Measurements from ENCODE around the gene GRHPR. TPM values are rescaled to one million over a fixed set of nuclear protein-coding genes. Genes with fewer than 3 reads are reported as not detected.

Gene GRHPR
- total RNA-seq, 1 donor from 2014 or later: 88.1 TPM

GRCh38 chr9:37447111-37447510 lies 24.6 kb downstream of the GRHPR start:
- FAIRE-seq (no peak), DNase-seq (ENCODE audit: low read depth) (no peak)
- Histone ChIP-seq H3K27me3 (ENCODE audit: insufficient read depth, low read length) (no peaks in the 10 kb centered on the region), H3K9ac (ENCODE audit: low read length) (no peak overlapping the region), H3K79me2 (ENCODE audit: insufficient read depth, low read length) (peaks cover 72% of the 10 kb centered on the region), H3K4me1 (ENCODE audit: insufficient read depth, low read length) (no peaks in the 10 kb centered on the region), H3K27ac (ENCODE audit: low read depth, low read length) (no peak overlapping the region), H2AFZ (ENCODE audit: low read depth, low read length) (no peak overlapping the region), H4K20me1 (ENCODE audit: insufficient read depth, low read length) (peaks cover 66% of the 10 kb centered on the region), H3K4me3 (ENCODE audit: insufficient read depth, low read depth, low read length) (no peak overlapping the region), H3K36me3 (ENCODE audit: insufficient read depth, low read length) (peaks cover 4% of the 10 kb centered on the region), H3K4me2 (ENCODE audit: low read length) (no peak overlapping the region), H3K9me3 (ENCODE audit: insufficient read depth, low read depth, low read length) (no peaks in the 10 kb centered on the region)
- Mint-ChIP-seq H3K4me1 (ENCODE audit: low read depth, unreplicated experiment) (peaks cover 25% of the 10 kb centered on the region), H3K36me3 (ENCODE audit: low read depth, unreplicated experiment) (peaks cover 11% of the 10 kb centered on the region), H3K4me3 (ENCODE audit: unreplicated experiment) (no peak overlapping the region), H3K27ac (ENCODE audit: unreplicated experiment) (no peak overlapping the region), H3K27me3 (ENCODE audit: low read depth, unreplicated experiment) (no peaks in the 10 kb centered on the region), H3K9me3 (ENCODE audit: unreplicated experiment) (no peaks in the 10 kb centered on the region)
- TF ChIP-seq EZH2 (IDR thresholded peaks at IDR 0.05; ENCODE audit: insufficient read depth, low read length) (no peak), CTCF (IDR thresholded peaks at IDR 0.05; ENCODE audit: insufficient read depth, low read depth, low read length) (no peak)

GRCh38 chr9:37449862-37450632 lies 27.6 kb downstream of the GRHPR start:
- H3K27me3 Mint-ChIP-seq (ENCODE audit: low read depth, unreplicated experiment): no peaks in the 10 kb centered on the region
- H3K4me1 Mint-ChIP-seq (ENCODE audit: low read depth, unreplicated experiment): peaks cover 23% of the 10 kb centered on the region
- H3K36me3 Mint-ChIP-seq (ENCODE audit: low read depth, unreplicated experiment): peaks cover 16% of the 10 kb centered on the region
- Histone ChIP-seq H3K4me2 (ENCODE audit: low read length) (no peak overlapping the region), H2AFZ (ENCODE audit: low read depth, low read length) (no peak overlapping the region), H3K79me2 (ENCODE audit: insufficient read depth, low read length) (peaks cover 85% of the 10 kb centered on the region), H3K9me3 (ENCODE audit: insufficient read depth, low read depth, low read length) (no peaks in the 10 kb centered on the region), H3K4me1 (ENCODE audit: insufficient read depth, low read length) (no peaks in the 10 kb centered on the region), H3K27ac (ENCODE audit: low read depth, low read length) (no peak overlapping the region), H3K4me3 (ENCODE audit: insufficient read depth, low read depth, low read length) (no peak overlapping the region), H3K9ac (ENCODE audit: low read length) (no peak overlapping the region), H4K20me1 (ENCODE audit: insufficient read depth, low read length) (peaks cover 67% of the 10 kb centered on the region), H3K36me3 (ENCODE audit: insufficient read depth, low read length) (no peaks in the 10 kb centered on the region), H3K27me3 (ENCODE audit: insufficient read depth, low read length) (no peaks in the 10 kb centered on the region)
- no peak for TF ChIP-seq EZH2 (IDR thresholded peaks at IDR 0.05; ENCODE audit: insufficient read depth, low read length)
- TF ChIP-seq CTCF (IDR thresholded peaks at IDR 0.05; ENCODE audit: insufficient read depth, low read depth, low read length): no peak
- H3K4me3 Mint-ChIP-seq (ENCODE audit: unreplicated experiment): no peak overlapping the region
- no peak overlapping the region for H3K27ac Mint-ChIP-seq (ENCODE audit: unreplicated experiment)
- FAIRE-seq: no peak
- no peaks in the 10 kb centered on the region for H3K9me3 Mint-ChIP-seq (ENCODE audit: unreplicated experiment)
- no peak for DNase-seq (ENCODE audit: low read depth)

- no peak overlapping the region for H2AFZ ChIP-seq (ENCODE audit: low read depth, low read length)
- DNase-seq (ENCODE audit: low read depth) (no peak), FAIRE-seq (no peak)
- peaks cover 88% of the 10 kb centered on the region for H3K79me2 ChIP-seq (ENCODE audit: insufficient read depth, low read length)
- Mint-ChIP-seq H3K36me3 (ENCODE audit: low read depth, unreplicated experiment) (peaks cover 15% of the 10 kb centered on the region), H3K4me1 (ENCODE audit: low read depth, unreplicated experiment) (peaks cover 19% of the 10 kb centered on the region), H3K4me3 (ENCODE audit: unreplicated experiment) (no peak overlapping the region), H3K27ac (ENCODE audit: unreplicated experiment) (no peak overlapping the region), H3K27me3 (ENCODE audit: low read depth, unreplicated experiment) (no peaks in the 10 kb centered on the region), H3K9me3 (ENCODE audit: unreplicated experiment) (no peaks in the 10 kb centered on the region)
- H3K4me3 ChIP-seq (ENCODE audit: insufficient read depth, low read depth, low read length): no peak overlapping the region
- H3K4me1 ChIP-seq (ENCODE audit: insufficient read depth, low read length): no peaks in the 10 kb centered on the region
- TF ChIP-seq CTCF (IDR thresholded peaks at IDR 0.05; ENCODE audit: insufficient read depth, low read depth, low read length): no peak
- no peak for TF ChIP-seq EZH2 (IDR thresholded peaks at IDR 0.05; ENCODE audit: insufficient read depth, low read length)
- no peaks in the 10 kb centered on the region for H3K27me3 ChIP-seq (ENCODE audit: insufficient read depth, low read length)
- H3K9ac ChIP-seq (ENCODE audit: low read length): no peak overlapping the region
- H3K36me3 ChIP-seq (ENCODE audit: insufficient read depth, low read length): no peaks in the 10 kb centered on the region
- H4K20me1 ChIP-seq (ENCODE audit: insufficient read depth, low read length): peaks cover 70% of the 10 kb centered on the region
- no peak overlapping the region for H3K27ac ChIP-seq (ENCODE audit: low read depth, low read length)
- no peak overlapping the region for H3K4me2 ChIP-seq (ENCODE audit: low read length)
- no peaks in the 10 kb centered on the region for H3K9me3 ChIP-seq (ENCODE audit: insufficient read depth, low read depth, low read length)
These were observed 29.1 kb downstream of the GRHPR start for GRCh38 chr9:37451628-37452027.

Data from astrocyte (in vitro differentiated cells and primary cell).